Measurements from ENCODE around the gene ARF4.

DNA sequence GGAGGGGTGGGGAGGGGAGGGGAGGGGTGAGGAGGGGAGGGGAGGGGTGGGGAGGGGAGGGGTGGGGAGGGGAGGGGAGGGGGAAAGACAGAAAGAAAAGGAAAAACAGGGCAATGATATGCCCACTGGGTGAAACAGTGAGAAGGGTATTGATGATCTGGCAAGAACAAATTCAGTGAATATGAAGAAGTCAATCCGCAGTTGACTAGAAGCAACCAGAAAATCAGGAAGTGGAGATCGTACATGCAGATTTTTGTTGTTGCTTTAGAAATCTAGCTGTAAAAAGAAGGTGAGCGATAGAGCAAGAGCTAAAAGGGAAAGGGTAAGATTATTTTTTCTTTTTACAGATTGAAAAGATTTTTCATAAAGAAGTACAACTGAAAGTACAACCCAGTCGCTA lies 47.6 kb upstream of the ARF4 start:
- TF ChIP-seq, protein P1, sequence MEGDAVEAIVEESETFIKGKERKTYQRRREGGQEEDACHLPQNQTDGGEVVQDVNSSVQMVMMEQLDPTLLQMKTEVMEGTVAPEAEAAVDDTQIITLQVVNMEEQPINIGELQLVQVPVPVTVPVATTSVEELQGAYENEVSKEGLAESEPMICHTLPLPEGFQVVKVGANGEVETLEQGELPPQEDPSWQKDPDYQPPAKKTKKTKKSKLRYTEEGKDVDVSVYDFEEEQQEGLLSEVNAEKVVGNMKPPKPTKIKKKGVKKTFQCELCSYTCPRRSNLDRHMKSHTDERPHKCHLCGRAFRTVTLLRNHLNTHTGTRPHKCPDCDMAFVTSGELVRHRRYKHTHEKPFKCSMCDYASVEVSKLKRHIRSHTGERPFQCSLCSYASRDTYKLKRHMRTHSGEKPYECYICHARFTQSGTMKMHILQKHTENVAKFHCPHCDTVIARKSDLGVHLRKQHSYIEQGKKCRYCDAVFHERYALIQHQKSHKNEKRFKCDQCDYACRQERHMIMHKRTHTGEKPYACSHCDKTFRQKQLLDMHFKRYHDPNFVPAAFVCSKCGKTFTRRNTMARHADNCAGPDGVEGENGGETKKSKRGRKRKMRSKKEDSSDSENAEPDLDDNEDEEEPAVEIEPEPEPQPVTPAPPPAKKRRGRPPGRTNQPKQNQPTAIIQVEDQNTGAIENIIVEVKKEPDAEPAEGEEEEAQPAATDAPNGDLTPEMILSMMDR (conservative IDR thresholded peaks at IDR 0.05) = no peak
- no peak for TF ChIP-seq ZFX (IDR thresholded peaks at IDR 0.05)
